ENCODE data around the gene KIF12.

KIF12 gene

DNA sequence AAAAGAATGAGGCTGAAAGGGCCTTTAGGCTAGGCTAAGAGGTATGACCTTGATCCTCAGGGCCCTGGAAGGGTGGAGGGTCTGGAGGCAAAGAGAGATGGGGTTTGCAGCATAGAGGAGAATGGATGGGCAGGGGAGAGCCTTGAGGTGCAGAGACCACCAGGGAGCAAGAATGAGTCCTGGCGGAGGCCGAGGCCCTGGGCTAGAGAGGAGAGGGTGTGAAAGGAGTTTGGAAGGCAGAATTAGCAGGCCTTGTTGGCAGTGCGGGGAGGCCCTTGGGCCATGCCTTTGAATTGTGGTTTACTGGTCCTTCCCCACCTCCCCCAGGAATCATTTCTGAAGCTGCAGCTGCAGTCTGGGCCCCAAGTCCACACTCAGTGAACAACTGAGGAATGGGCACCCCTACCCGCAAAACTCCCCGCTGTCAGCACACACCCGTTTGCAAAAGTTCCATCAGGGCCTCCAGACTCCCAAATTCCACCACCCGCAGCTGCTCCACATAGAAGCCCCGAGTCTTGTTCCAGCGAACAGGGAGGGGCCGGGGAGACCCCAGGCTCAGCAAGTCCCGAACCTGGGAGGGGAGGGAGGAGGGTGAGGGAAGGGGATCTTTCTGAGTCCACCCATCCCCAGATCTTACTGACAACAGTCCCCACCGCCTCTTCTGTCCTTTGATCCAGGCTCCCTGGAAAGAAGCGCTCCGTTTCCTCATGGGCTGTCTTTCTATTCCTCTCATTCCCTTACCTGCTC lies 2.1 kb downstream of the KIF12 start:
- no peak overlapping the region for H3K4me3 ChIP-seq (replicated peaks; ENCODE audit: low read depth, low read length)
- DNase-seq (ENCODE audit: extremely low read depth, low read depth) = no peak
- TF ChIP-seq, protein P1, sequence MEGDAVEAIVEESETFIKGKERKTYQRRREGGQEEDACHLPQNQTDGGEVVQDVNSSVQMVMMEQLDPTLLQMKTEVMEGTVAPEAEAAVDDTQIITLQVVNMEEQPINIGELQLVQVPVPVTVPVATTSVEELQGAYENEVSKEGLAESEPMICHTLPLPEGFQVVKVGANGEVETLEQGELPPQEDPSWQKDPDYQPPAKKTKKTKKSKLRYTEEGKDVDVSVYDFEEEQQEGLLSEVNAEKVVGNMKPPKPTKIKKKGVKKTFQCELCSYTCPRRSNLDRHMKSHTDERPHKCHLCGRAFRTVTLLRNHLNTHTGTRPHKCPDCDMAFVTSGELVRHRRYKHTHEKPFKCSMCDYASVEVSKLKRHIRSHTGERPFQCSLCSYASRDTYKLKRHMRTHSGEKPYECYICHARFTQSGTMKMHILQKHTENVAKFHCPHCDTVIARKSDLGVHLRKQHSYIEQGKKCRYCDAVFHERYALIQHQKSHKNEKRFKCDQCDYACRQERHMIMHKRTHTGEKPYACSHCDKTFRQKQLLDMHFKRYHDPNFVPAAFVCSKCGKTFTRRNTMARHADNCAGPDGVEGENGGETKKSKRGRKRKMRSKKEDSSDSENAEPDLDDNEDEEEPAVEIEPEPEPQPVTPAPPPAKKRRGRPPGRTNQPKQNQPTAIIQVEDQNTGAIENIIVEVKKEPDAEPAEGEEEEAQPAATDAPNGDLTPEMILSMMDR (IDR thresholded peaks at IDR 0.05; ENCODE audit: low read depth, low read length, missing control alignments) = no peak

DNA sequence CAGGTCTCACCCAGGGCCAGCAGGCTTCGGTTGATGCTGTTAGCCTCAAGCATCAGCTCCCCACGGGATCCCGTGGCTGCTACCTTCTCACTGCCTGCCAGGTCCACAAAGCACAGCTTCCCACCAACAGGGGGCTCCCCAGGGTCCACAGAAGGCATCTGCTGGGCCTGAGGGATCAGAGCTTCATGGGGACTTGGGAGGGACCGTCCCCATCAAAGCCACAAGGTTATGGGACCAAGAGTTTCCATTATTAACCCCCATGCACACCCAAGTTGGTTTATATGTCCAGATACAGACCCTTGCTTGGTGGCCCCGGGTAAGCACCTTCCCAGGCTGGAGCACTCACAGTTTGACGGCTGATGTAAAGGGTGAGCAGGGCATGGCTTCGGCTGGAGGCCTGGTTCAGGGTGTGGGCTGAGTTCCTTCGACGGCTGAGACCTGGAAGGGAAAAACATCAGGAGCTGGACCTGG lies 3.0 kb downstream of the KIF12 start:
- TF ChIP-seq, protein P1 (IDR thresholded peaks at IDR 0.05; ENCODE audit: low read depth, low read length, missing control alignments) = peak; percentile 18
- H3K4me3 ChIP-seq (replicated peaks; ENCODE audit: low read depth, low read length) = no peak overlapping the region
- DNase-seq (ENCODE audit: extremely low read depth, low read depth) = no peak

DNA sequence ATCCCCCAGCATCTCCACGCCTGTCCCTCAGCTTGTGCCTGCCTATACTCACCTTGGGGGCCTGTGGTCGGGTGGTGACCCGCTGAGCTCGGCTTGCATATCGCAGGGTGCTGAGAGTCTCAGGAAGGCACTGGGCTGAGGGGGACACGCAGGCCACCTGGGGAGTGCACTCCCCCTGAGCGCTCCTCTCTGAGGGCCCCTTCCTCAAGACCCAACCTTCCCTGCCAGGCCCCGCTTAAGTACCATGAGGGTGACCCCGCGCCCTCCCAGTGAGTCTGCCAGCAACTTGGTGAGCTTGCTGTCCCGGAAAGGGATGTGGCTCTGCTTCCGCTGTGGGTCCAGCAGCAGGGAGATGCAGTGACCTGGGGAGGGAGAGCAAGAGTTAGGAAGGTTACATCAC lies 4.1 kb downstream of the KIF12 start:
- H3K4me3 ChIP-seq (replicated peaks; ENCODE audit: low read depth, low read length) = no peak overlapping the region
- DNase-seq (ENCODE audit: extremely low read depth, low read depth) = no peak
- TF ChIP-seq, protein P1 (IDR thresholded peaks at IDR 0.05; ENCODE audit: low read depth, low read length, missing control alignments) = no peak

DNA sequence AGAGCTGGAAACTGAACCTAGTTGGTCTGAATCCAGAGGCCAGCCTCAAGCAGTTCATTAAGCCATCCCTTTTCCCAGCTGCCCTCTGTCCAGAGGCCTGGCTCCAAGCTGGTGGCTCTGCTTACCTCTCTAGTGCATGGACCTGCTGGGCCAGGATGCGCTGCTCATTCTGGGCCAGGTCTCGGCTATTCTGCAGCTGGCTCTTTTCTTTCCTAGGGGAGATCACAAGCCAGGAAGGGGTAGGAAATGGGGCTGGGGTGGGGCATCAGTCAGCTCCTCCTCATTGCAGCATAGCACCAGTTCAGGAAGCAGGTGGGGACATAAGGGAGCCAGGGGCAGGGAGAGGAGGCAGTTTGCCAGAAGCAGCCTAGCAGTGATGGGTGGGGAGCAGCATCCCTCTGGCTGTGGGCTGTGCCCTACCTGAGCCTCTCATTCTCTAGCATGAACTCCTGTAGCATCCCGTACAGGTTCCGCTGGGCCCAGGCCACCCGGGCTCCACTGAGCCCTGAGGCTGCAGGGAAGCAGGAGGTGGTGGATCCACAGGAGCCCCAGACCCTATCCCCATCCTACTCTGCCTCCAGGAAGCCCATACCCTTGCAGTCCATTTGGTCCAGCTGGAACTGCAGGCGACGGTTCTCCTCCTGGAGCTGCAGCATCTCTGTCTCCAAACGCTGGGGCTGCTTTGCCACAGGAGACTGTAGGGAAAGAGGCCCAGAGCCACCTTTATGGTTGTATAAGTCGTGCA lies 5.2 kb downstream of the KIF12 start:
- no peak for DNase-seq (ENCODE audit: extremely low read depth, low read depth)
- TF ChIP-seq, protein P1 (IDR thresholded peaks at IDR 0.05; ENCODE audit: low read depth, low read length, missing control alignments) = no peak
- no peak overlapping the region for H3K4me3 ChIP-seq (replicated peaks; ENCODE audit: low read depth, low read length)

DNA sequence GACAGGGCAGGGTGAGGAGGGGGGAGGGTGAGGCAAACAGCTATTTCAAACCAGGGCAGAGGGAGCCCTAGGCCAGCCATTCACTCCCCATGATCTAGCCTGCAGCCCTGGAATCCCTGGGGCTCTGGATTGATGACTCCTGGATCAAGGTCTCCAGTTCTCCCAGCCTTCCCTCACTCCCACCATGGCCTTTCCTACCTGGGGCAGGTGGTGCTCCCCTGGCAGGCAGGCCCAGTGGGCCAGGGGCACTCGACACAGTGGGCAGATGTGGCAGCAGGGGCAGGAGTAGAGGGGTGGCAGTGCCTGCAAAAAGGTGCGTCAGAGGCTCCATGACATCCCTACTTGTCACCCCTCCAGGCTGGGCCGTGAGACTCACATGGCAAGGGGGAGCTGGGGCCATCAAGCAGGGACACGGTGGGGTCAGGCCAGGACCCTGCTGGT lies 6.0 kb downstream of the KIF12 start:
- TF ChIP-seq, protein P1 (IDR thresholded peaks at IDR 0.05; ENCODE audit: low read depth, low read length, missing control alignments) = no peak
- H3K4me3 ChIP-seq (replicated peaks; ENCODE audit: low read depth, low read length) = no peak overlapping the region
- no peak for DNase-seq (ENCODE audit: extremely low read depth, low read depth)

DNA sequence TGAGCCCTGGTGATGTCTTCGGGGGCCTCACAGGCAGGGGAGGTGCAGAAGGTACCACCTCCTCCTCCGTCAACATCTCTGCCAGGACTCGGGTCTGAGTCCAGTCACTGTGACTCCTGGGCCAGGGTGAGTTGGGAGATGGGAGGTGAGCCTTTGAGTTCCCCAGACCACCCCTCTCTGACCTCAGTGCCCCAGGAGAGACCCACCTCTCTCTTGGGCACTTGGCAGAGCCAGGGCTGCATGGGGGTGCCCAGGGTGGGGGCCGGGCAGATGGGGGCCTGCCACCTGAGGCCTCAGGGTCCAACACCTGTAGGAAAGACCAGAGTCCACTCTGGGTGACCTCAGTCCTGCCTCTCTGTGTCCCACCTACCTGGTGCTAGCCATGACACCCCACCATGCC lies 6.8 kb downstream of the KIF12 start:
- H3K4me3 ChIP-seq (replicated peaks; ENCODE audit: low read depth, low read length) = no peak overlapping the region
- TF ChIP-seq, protein P1 (IDR thresholded peaks at IDR 0.05; ENCODE audit: low read depth, low read length, missing control alignments) = no peak
- no peak for DNase-seq (ENCODE audit: extremely low read depth, low read depth)

Measured in HFF-Myc (cell line).